GM21619 (cell line): ENCODE measurements around the gene ZNF792.
"Not testable (repeated sequence)": the region's sequence is repeated elsewhere in the genome, so short reads cannot be mapped to it uniquely, and the experiment has no call there.

Source experiments
- ATAC-seq: cut with Tn5 transposase; IDR thresholded peaks from one replicate; pipeline ENCODE4 v1.9.1; 2021; ENCODE audit not compliant: unreplicated experiment

The ZNF792 gene

GRCh38 chr19:34926361-34926684 lies 37.7 kb downstream of the ZNF792 start:
- ATAC-seq = no peak

- ATAC-seq = no peak
These were observed 38.7 kb downstream of the ZNF792 start for GRCh38 chr19:34925278-34925855.

GRCh38 chr19:34920090-34920786 lies 43.8 kb downstream of the ZNF792 start:
- not testable (repeated sequence) for ATAC-seq

GRCh38 chr19:34918190-34918589 lies 45.8 kb downstream of the ZNF792 start:
- ATAC-seq = no peak

- ATAC-seq = not testable (repeated sequence)
These were observed 46.9 kb downstream of the ZNF792 start for GRCh38 chr19:34917144-34917543.

- no peak for ATAC-seq
These were observed 53.3 kb downstream of the ZNF792 start for GRCh38 chr19:34910770-34911169.
